CD4-positive, alpha-beta memory T cell (primary cell): ENCODE measurements around the gene SULT1A3. TPM values are rescaled to one million over a fixed set of nuclear protein-coding genes. Genes with fewer than 3 reads are reported as not detected.

Experiments used
- CTCF ChIA-PET: fragments of 350-600 bp; sonication (Branson Sonifier 250); formaldehyde crosslinking; loops from one replicate; lab custom pipeline; 2021; ENCODE audit warnings: inconsistent platforms; ENCODE audit not compliant: partially characterized antibody; lab: Charles Lee
- POLR2A ChIA-PET: fragments of 350-600 bp; sonication (Branson Sonifier 250); formaldehyde crosslinking; loops from one replicate; lab custom pipeline; 2021; ENCODE audit not compliant: partially characterized antibody; lab: Charles Lee
- DNase-seq, 5 donors: peaks; one replicate each; pipeline versions ENCODE4 v3.0.0 to v3.0.0-alpha.2; 2020 to 2022; ENCODE audit warnings: mixed read lengths in 1 of 5
- H3K27ac ChIP-seq: one replicate; pipeline ENCODE4 v1.7.0; 2013; ENCODE audit warnings: low read depth, low read length
- H3K27me3 ChIP-seq: 2 replicates; pipeline ENCODE4 v1.7.0; 2013; ENCODE audit warnings: mild to moderate bottlenecking, low read length, moderate library complexity; ENCODE audit not compliant: insufficient read depth
- H3K36me3 ChIP-seq: 2 replicates; pipeline ENCODE4 v1.7.0; 2013; ENCODE audit warnings: mild to moderate bottlenecking, low read length, moderate library complexity; ENCODE audit not compliant: insufficient read depth
- H3K4me1 ChIP-seq: 2 replicates; pipeline ENCODE4 v1.7.0; 2013; ENCODE audit warnings: mild to moderate bottlenecking, low read length, moderate library complexity; ENCODE audit not compliant: insufficient read depth
- H3K4me3 ChIP-seq, 2 donors: one replicate each; pipeline ENCODE4 v1.7.0; 2013; ENCODE audit warnings: low read length in 2 of 2, mild to moderate bottlenecking in 1 of 2
- H3K9me3 ChIP-seq, 2 donors: one replicate each; pipeline ENCODE4 v1.7.0; 2013; ENCODE audit warnings: low read length in 2 of 2, control low read depth in 1 of 2; ENCODE audit not compliant: control insufficient read depth in 1 of 2
- H3K27ac Mint-ChIP-seq, 7 donors: one replicate each; pipeline ENCODE4 v1.8.0; 2020 to 2021; ENCODE audit warnings: mixed read lengths in 7 of 7, mild to moderate bottlenecking in 6 of 7, inconsistent platforms in 3 of 7, moderate library complexity in 3 of 7
- H3K27me3 Mint-ChIP-seq, 2 donors: one replicate each; pipeline ENCODE4 v1.8.0; 2020 to 2021; ENCODE audit warnings: mixed read lengths in 2 of 2
- H3K36me3 Mint-ChIP-seq, 2 donors: one replicate each; pipeline ENCODE4 v1.8.0; 2020 to 2021; ENCODE audit warnings: mixed read lengths in 2 of 2, inconsistent platforms in 1 of 2, mild to moderate bottlenecking in 1 of 2
- H3K4me1 Mint-ChIP-seq, 4 donors: one replicate each; pipeline ENCODE4 v1.8.0; 2020 to 2021; ENCODE audit warnings: mixed read lengths in 4 of 4, mild to moderate bottlenecking in 1 of 4
- H3K4me3 Mint-ChIP-seq, 8 donors: one replicate each; pipeline ENCODE4 v1.8.0; 2020 to 2021; ENCODE audit warnings: mixed read lengths in 8 of 8, mild to moderate bottlenecking in 7 of 8, moderate library complexity in 6 of 8, inconsistent platforms in 3 of 8
- H3K9me3 Mint-ChIP-seq, 8 donors: one replicate each; pipeline ENCODE4 v1.8.0; 2020 to 2021; ENCODE audit warnings: mixed read lengths in 8 of 8, mild to moderate bottlenecking in 5 of 8, inconsistent platforms in 3 of 8, moderate library complexity in 1 of 8
- intact Hi-C: fragments of 100-400 bp; cut with micrococcal nuclease; formaldehyde crosslinking; loops from one replicate; pipeline ENCODE4 v1.15.1; 2023
- polyA plus RNA-seq, 2 donors: library from polyadenylated mRNA; unstranded; fragments of 300-500 nt; fragmentation: Illumina TruSeq; gene quantifications; one replicate each; pipeline ENCODE4 v1.2.3, GENCODE V29; 2021
- total RNA-seq, 2 experiments: library from RNA; stranded (reverse); gene quantifications; one replicate each; pipeline ENCODE4 v1.2.3, GENCODE V29; 2021

The SULT1A3 gene
- total and polyA plus RNA-seq, 4 experiments from 2014 or later = 1.2 to 46.2 (median 23.2) TPM

- peaks cover 15% of the 10 kb centered on the region for H3K4me1 ChIP-seq
- intact Hi-C loops = no loop called here
- H3K36me3 Mint-ChIP-seq = peaks cover 15 to 16% of the 10 kb centered on the region in 2 donors
- no peak overlapping the region for H3K4me3 ChIP-seq
- H3K4me1 Mint-ChIP-seq = peaks cover 5 to 35% (median 15%) of the 10 kb centered on the region in 4 donors
- no peak overlapping the region for H3K27ac ChIP-seq
- ChIA-PET POLR2A (interaction anchor here (1.1 kb wide), 1 partner anchor 57 kb away, joined by 4 read pairs; no protein-coding TSS in a partner anchor), CTCF (interaction anchor here (0.9 to 2.3 kb wide), 2 partner anchors 38 to 88 kb away, joined by 3 to 9 read pairs; no protein-coding TSS in a partner anchor)
- no peaks in the 10 kb centered on the region for H3K9me3 Mint-ChIP-seq
- H3K4me3 Mint-ChIP-seq = peak overlapping the region in 2 of 8 donors; percentile 52 to 61
- H3K27ac Mint-ChIP-seq = peak overlapping the region in 5 of 7 donors; percentile 55 to 79 (median 74)
- peaks cover 11% of the 10 kb centered on the region for H3K36me3 ChIP-seq
- no peaks in the 10 kb centered on the region for H3K9me3 ChIP-seq
- H3K27me3 Mint-ChIP-seq = no peaks in the 10 kb centered on the region
- no peak for DNase-seq
- H3K27me3 ChIP-seq = no peaks in the 10 kb centered on the region
Observed at GRCh38 chr16:30180741-30181140, 18.3 kb upstream of the SULT1A3 start.

GRCh38 chr16:30183233-30184095, 15.6 kb upstream of the SULT1A3 start, which contains the start of gene CORO1A:
CORO1A (plus strand) TSS chr16:30183602; CDS start chr16:30185210, 1,608 bp downstream.
- Mint-ChIP-seq H3K4me1 (peaks cover 15 to 59% (median 29%) of the 10 kb centered on the region in 4 donors), H3K4me3 (peak within 1 kb of the TSS; percentile 94 to 99 (median 98)), H3K27ac (peak within 1 kb of the TSS; percentile 96 to 99 (median 97)), H3K27me3 (no peaks in the 10 kb centered on the region), H3K36me3 (peaks cover 29 to 36% of the 10 kb centered on the region in 2 donors), H3K9me3 (no peaks in the 10 kb centered on the region)
- peak; percentile 80 to 87 (median 84) for DNase-seq
- Histone ChIP-seq H3K4me3 (peak within 1 kb of the TSS; percentile 91 to 93), H3K27me3 (no peaks in the 10 kb centered on the region), H3K36me3 (peaks cover 31% of the 10 kb centered on the region), H3K9me3 (no peaks in the 10 kb centered on the region), H3K4me1 (peaks cover 40% of the 10 kb centered on the region), H3K27ac (peak within 1 kb of the TSS; percentile 77)
- POLR2A ChIA-PET = interaction anchor here (0.6 to 7.6 kb wide), 36 partner anchors 9 to 691 kb away, joined by 3 to 292 read pairs (median 6); partner anchors contain the start of genes ALDOA, DCTPP1, FBRS and GDPD3
- intact Hi-C loops = no loop called here
- CTCF ChIA-PET = interaction anchor here (1.0 to 5.9 kb wide), 4 partner anchors 26 to 246 kb away, joined by 3 to 59 read pairs (median 5); partner anchors contain the start of genes DCTPP1 and TBX6

- Mint-ChIP-seq H3K27ac (peak overlapping the region; percentile 96 to 99 (median 97)), H3K27me3 (no peaks in the 10 kb centered on the region), H3K4me3 (peak overlapping the region; percentile 94 to 99 (median 98)), H3K36me3 (peaks cover 29 to 36% of the 10 kb centered on the region in 2 donors), H3K9me3 (no peaks in the 10 kb centered on the region), H3K4me1 (peaks cover 15 to 59% (median 29%) of the 10 kb centered on the region in 4 donors)
- peak overlapping the region; percentile 91 to 93 for H3K4me3 ChIP-seq
- intact Hi-C loops = no loop called here
- no peaks in the 10 kb centered on the region for H3K9me3 ChIP-seq
- no peaks in the 10 kb centered on the region for H3K27me3 ChIP-seq
- ChIA-PET POLR2A (interaction anchor here (0.6 to 7.6 kb wide), 40 partner anchors 10 to 691 kb away, joined by 3 to 292 read pairs (median 6); partner anchors contain the start of genes ALDOA, DCTPP1, FBRS and GDPD3), CTCF (interaction anchor here (5.9 kb wide), 1 partner anchor 92 kb away, joined by 59 read pairs; the partner anchor contains the start of gene TBX6)
- peak overlapping the region; percentile 77 for H3K27ac ChIP-seq
- DNase-seq = peak; percentile 89 to 93 (median 90)
- H3K36me3 ChIP-seq = peaks cover 31% of the 10 kb centered on the region
- peaks cover 40% of the 10 kb centered on the region for H3K4me1 ChIP-seq
Observed at GRCh38 chr16:30184096-30184890, 14.8 kb upstream of the SULT1A3 start.

- H3K27ac Mint-ChIP-seq = peak overlapping the region; percentile 96 to 99 (median 97)
- intact Hi-C loops = no loop called here
- ChIA-PET CTCF (interaction anchor here (0.9 to 5.9 kb wide), 11 partner anchors 24 to 233 kb away, joined by 3 to 59 read pairs (median 5); partner anchors contain the start of genes MAPK3, TBC1D10B and TBX6), POLR2A (interaction anchor here (0.6 to 7.6 kb wide), 40 partner anchors 8 to 690 kb away, joined by 3 to 292 read pairs (median 6); partner anchors contain the start of genes ALDOA, DCTPP1, GDPD3 and HIRIP3)
- peaks cover 40% of the 10 kb centered on the region for H3K4me1 ChIP-seq
- peaks cover 31% of the 10 kb centered on the region for H3K36me3 ChIP-seq
- H3K27me3 Mint-ChIP-seq = no peaks in the 10 kb centered on the region
- peak overlapping the region; percentile 91 to 93 for H3K4me3 ChIP-seq
- H3K36me3 Mint-ChIP-seq = peaks cover 29 to 36% of the 10 kb centered on the region in 2 donors
- H3K4me1 Mint-ChIP-seq = peaks cover 15 to 59% (median 29%) of the 10 kb centered on the region in 4 donors
- peak overlapping the region; percentile 77 for H3K27ac ChIP-seq
- peak overlapping the region; percentile 94 to 99 (median 98) for H3K4me3 Mint-ChIP-seq
- peak in 1 of 5 donors; percentile 29 for DNase-seq
- H3K27me3 ChIP-seq = no peaks in the 10 kb centered on the region
- no peaks in the 10 kb centered on the region for H3K9me3 Mint-ChIP-seq
- H3K9me3 ChIP-seq = no peaks in the 10 kb centered on the region
Observed at GRCh38 chr16:30184891-30185682, 14.0 kb upstream of the SULT1A3 start.

GRCh38 chr16:30185683-30186421, 13.2 kb upstream of the SULT1A3 start:
- peaks cover 40% of the 10 kb centered on the region for H3K4me1 ChIP-seq
- intact Hi-C loops = no loop called here
- no peaks in the 10 kb centered on the region for H3K9me3 ChIP-seq
- no peaks in the 10 kb centered on the region for H3K27me3 ChIP-seq
- H3K36me3 Mint-ChIP-seq = peaks cover 29 to 36% of the 10 kb centered on the region in 2 donors
- peak overlapping the region; percentile 91 to 93 for H3K4me3 ChIP-seq
- H3K27me3 Mint-ChIP-seq = no peaks in the 10 kb centered on the region
- peak overlapping the region; percentile 94 to 99 (median 98) for H3K4me3 Mint-ChIP-seq
- DNase-seq = peak; percentile 87 to 92 (median 89)
- ChIA-PET CTCF (interaction anchor here (0.7 to 5.9 kb wide), 13 partner anchors 25 to 232 kb away, joined by 3 to 59 read pairs (median 4); partner anchors contain the start of genes MAPK3, TBC1D10B and TBX6), POLR2A (interaction anchor here (0.5 to 7.6 kb wide), 40 partner anchors 9 to 1364 kb away, joined by 3 to 292 read pairs (median 4); partner anchors contain the start of genes ALDOA, DCTPP1, FBRS and GDPD3)
- H3K4me1 Mint-ChIP-seq = peaks cover 15 to 55% (median 27%) of the 10 kb centered on the region in 4 donors
- H3K9me3 Mint-ChIP-seq = no peaks in the 10 kb centered on the region
- peak overlapping the region; percentile 91 to 99 (median 97) for H3K27ac Mint-ChIP-seq
- peaks cover 31% of the 10 kb centered on the region for H3K36me3 ChIP-seq
- H3K27ac ChIP-seq = peak overlapping the region; percentile 77
